GM23248 (cell line): Measurements from ENCODE around the gene CCDC117.
"Not testable (repeated sequence)": the region's sequence is repeated elsewhere in the genome, so short reads cannot be mapped to it uniquely, and the experiment has no call there.

Source experiments
- EZH2 ChIP-seq: fragments of 200-600 bp; sonication (generic); IDR thresholded peaks from 2 replicates; pipeline ENCODE4 v1.6.1; 2018; ENCODE audit warnings: antibody characterized with exemption, mild to moderate bottlenecking; ENCODE audit not compliant: insufficient read depth, poor library complexity, severe bottlenecking
- EZH2phosphoT487 ChIP-seq: fragments of 200-600 bp; sonication (generic); IDR thresholded peaks from 2 replicates; pipeline ENCODE4 v1.6.1; 2018; ENCODE audit warnings: antibody characterized with exemption, moderate library complexity, mild to moderate bottlenecking, low read depth; ENCODE audit not compliant: insufficient read depth

DNA sequence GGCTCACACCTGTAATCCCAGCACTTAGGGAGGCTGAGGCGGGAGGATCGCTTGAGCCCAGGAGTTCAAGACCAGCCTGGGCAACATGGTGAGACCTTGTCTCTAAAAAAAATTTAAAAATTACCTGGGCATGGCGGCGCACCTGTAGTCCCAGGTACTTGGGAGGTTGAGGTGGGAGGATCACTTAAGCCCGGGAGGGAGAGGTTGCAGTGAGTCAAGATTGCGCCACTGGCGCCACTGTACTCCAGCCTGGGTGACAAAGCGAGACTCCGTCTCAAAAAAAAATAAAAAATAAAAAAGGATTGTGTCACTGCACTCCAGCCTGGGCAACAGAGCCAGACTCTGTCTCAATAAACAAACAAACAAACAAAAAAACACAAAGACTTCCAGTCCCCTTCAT lies 52.0 kb downstream of the CCDC117 start:
- not testable (repeated sequence) for TF ChIP-seq EZH2, EZH2phosphoT487
